ENCODE measurements around the gene SYT14.
"Not testable (repeated sequence)": the region's sequence is repeated elsewhere in the genome, so short reads cannot be mapped to it uniquely, and the experiment has no call there.

Gene SYT14

DNA sequence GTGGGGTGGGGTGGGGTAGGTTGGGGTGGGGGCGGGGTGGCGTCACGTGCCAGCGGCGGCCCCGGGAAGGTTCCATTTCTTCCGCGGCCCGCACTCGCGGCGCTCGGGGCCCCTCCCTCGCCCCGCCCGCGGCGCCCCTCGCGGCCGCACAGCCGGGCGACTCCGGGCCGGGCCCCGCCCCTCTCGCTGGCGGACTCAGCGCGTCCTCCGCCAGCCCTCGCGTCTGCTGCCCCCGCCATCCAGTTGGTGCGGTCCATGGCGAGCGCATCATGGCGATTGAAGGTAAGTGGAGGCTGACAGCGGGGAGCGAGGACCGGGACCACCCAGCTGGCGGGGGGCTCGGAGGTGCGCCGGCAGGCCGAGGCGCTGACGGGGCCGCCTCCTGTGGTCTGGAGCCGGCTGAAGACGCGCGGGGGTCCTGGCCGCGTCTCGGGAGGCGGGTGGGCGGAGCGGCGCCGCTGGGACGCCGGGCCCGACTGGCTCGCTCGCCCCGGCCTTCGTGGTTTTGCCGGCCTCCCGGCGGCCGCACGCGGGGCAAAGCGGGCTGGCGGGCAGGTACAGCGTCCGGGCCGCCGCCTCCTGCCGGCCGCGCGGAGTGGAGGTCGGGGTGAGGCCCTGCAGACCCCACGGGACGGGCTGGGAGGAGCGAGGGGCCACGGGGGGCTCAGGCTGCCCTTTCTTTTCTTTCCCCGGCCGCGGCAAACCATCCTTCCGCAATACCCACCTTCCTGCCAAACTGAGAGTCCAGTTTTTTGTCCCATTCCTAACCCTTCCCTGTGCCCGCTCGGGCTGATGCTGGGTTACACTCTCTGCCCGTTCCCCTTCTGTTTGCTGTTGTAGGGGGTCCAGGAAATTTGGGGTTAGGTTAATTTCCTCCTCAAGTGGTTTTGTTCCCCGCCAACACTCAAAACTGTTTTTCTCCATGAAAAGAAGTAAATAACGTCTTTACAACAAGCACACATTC, at the start of gene SYT14:
Gene SYT14 (plus strand): TSS at position 222 of the 964 bp plus-strand sequence. CDS start 48 bp downstream, at position 270.
- peak in 39 of 56 donors; percentile 5 to 80 (median 56) for DNase-seq

DNA sequence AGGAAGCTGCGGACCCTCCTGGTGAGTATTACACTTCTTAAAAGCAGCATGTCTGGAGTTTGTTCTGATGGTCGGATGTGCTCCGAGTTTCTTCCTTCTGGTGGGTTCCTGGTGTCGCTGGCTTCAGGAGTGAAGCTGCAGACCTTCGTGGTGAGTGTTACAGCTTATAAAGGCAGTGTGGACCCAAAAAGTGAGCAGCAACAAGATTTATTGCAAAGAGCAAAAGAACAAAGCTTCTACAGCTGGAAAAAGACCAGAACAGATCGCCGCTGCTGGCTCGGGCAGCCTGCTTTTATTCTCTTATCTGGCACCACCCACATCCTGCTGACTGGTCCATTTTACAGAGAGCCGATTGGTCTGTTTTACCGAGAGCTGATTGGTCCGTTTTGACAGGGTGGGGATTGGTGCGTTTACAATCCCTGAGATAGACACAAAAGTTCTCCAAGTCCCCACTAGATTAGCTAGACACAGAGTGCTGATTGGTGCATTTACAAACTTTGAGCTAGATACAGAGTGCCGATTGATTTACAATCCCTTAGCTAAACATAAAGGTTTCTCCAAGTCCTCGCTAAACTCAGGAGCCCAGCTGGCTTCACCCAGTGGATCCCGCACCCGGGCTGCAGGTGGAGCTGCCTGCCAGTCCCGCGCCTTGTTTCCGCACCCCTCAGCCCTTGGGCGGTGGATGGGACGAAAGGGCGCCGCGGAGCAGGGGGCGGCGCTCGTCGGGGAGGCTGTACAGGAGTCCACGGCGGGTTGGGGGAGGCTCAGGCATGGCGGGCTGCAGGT, 49.5 kb upstream of the SYT14 start:
- DNase-seq = not testable (repeated sequence)

DNA sequence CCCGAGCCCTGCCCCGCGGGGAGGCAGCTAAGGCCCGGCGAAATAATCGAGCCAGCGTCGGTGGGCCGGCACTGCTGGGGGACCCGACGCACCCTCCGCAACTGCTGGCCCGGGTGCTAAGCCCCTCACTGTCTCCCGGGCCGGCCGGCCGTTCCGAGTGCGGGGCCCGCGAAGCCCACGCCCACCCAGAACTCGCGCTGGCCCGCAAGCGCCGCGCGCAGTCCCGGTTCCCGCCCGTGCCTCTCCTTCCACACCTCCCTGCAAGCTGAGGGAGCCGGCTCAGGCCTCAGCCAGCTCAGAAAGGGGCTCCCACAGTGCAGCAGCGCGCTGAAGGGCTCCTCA, 49.0 kb upstream of the SYT14 start:
- DNase-seq = no peak

DNA sequence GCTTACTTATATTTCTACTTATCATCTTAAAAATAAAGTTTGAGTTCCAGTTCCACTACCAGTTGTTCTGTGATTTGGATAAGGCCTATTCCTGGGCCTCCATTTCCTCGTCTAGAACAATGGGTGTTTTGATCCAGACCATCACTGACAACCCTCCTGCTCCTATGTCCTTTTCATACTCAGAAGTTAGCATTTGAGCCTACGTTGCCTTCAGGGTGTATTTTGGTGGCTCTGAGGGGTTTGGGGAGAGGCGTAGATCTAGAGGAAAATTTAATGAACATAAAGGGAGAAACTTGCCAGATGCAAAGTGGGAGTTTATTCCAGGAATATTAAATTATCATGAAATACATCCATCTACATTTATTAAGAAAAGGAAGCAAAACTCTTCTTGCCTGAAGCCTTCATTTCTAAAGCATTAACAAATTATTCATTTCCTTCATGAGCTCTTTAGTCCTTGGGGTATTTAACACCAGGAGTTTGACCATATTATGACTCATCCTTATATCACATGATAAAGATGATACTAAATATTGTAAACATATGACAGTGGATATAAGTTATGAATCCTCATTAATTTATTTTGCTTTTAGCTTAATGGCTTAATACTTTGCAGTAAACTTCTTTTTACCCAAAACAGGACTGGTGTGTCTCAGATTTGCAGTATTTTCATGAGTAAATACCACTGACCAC, 47.2 kb upstream of the SYT14 start:
- DNase-seq = no peak

DNA sequence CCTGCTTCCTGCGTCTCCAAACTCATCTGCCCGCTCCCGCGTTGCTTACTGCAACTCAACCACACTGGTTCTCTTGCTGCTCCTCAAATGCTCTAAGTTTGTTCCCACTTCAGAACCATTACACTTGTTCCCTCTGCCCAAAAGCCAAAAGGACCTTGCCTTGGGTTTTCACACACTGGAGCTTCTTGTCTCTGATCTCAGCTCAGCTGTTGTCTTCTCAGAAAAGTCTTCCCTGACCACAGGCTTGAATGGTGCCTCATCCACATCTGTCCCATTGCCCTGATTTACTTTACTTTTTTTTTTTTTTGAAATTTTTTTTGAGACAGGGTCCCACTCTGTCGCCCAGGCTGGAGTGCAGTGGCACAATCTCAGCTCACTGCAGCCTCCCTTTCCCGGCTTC, 44.3 kb upstream of the SYT14 start:
- DNase-seq = no peak

DNA sequence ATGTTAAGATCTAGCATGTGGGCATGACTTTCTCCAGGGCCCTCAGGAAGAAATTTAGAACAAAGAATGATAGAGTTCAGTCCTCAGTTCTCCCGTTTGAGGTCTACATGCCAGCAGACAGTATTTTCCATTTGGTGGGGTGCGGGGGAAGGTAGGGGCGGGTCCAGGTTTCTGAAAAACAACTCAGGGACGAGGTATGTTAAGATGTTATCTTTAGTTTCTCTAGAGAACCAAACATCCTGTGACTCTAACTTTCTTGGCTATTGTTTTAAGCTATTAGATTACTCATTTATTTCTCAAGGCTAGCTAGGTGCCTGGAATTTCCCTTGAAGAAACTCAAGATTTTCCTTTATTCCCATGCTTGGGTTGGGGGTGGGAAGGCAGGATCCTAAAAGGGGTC, 42.3 kb upstream of the SYT14 start:
- no peak for DNase-seq

DNA sequence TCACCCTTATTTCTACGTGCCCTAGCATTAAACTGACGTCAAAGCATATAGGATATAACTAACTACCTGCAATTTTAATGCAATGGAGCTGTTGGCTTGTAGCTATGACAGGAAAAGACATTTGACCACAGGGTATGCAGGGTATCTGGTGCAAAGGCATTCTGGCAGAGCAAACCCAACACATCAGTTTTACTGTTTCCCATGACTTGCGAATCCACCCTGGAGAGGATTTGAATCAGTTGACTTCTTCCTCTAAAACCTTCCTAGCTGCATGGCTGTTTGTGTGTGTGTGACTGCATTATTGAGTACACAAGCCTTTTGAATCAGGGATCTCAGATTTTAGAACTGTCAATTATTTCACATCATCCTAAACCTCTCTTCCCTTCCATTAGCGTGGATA, 41.7 kb upstream of the SYT14 start:
- DNase-seq = no peak

DNA sequence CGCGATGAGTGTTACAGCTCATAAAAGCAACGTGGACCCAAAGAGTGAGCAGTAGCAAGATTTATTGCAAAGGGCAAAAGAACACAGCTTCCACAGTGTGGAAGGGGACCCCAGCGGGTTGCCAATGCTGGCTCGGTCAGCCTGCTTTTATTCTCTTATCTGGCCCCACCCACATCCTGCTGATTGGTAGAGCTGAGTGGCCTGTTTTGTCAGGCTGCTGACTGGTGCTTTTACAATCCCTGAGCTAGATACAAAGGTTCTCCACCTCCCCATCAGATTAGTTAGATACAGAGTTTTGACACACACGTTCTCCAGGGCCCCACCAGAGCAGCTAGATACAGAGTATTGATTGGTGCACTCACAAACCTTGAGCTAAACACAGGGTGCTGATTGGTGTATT, 39.7 kb upstream of the SYT14 start:
- DNase-seq = not testable (repeated sequence)

DNA sequence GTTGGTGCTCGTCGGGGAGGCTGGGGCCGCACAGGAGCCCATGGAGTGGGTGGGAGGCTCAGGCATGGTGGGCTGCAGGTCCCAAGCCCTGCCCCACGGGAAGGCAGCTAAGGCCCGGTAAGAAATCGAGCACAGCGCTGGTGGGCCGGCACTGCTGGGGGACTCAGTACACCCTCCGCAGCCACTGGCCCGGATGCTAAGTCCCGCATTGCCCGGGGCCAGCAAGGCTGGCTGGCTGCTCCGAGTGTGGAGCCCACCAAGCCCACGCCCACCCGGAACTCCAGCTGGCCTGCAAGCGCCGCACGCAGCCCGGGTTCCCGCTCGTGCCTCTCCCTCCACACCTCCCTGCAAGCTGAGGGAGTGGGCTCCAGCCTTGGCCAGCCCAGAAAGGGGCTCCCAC, 39.2 kb upstream of the SYT14 start:
- DNase-seq = not testable (repeated sequence)

DNA sequence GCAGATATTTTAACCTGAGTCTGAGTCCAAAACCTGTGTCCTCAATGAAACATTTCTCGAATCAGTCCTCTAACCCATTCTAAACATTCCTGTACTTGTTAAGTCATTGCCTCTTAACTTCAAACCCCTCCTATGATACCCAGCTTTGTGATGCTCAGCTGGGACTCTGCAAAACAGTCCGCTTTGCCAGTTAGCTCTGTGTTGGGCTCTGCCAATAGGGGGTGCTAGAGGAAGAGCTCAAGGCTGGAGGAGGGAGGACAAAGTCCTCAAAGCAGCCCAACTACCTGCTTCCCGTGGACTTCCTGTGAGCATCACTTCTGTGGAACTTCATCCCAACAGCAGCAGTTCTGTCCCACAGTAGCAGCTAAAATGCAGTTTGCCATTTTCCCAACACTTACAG, 38.1 kb upstream of the SYT14 start:
- DNase-seq = no peak

DNA sequence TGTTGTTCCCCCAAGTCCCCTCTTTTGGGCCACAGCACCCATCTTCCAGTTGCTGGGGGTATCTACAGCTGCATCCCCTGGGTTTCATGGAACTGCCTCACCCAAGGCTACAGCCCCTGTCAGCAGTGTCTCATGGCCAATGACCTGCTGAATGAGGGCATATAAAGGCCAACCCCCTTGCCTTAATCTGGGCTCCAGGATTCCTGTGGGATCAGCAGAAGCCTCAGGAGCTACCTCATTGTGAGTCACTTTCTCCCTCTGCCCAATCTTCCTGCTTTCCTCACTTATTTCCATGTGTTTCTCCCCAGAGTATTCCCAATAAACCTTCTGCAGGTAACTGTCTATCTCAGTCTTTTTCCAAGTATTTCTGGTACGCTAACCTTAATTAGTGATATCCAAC, 37.3 kb upstream of the SYT14 start:
- DNase-seq = no peak

DNA sequence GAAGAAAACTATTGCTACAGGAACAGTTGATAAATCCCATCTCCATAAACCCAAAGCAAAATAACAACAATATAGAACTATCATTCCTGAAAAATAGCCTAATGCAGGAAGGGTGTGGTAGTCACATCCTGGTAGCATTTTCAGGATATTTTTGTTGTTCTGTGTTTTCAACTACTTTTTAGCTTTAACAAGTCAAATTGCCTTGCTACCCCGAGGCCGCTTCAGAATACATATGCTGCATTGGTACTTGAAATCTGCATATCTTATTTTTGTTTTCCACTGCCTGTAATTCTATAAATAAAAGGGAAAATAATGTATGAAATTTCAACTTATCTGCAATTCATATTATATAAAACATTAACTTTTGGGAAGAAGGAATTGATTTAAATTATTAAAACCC, 36.8 kb upstream of the SYT14 start:
- no peak for DNase-seq

DNA sequence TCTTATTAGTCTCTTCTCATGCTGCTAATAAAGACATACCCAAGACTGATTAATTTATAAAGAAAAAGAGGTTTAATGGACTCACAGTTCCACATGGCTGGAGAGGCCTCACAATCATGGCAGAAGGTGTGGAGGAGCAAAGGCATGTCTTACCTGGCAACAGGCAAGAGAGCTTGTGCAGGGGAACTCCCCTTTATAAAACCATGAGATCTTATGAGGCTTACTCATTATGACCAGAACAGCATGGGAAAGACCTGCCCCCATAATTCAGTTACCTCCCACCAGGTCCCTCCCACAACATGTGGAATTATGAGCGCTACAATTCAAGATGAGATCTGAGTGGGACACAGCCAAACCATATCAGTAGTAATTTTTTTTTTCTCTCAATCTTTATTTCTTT, 33.2 kb upstream of the SYT14 start:
- DNase-seq = not testable (repeated sequence)

DNA sequence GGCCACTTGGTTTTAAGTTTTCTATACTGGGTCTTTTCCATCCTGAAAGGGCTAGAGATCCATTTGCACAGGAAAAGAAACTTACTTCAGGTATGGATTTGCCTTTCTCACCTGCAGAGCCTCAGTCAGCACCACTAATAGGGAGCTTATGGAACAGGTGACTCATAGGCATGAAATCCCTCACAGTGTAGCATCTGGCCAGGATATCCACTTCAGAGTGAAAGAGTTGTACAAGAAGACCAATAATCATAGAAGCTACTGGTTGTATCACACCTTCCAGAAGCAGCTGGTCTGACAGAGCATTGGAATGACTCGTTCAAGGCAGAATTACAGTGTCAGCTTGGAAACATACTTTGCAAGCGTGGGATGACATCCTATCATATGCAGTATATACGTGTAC, 26.3 kb upstream of the SYT14 start:
- DNase-seq = no peak

DNA sequence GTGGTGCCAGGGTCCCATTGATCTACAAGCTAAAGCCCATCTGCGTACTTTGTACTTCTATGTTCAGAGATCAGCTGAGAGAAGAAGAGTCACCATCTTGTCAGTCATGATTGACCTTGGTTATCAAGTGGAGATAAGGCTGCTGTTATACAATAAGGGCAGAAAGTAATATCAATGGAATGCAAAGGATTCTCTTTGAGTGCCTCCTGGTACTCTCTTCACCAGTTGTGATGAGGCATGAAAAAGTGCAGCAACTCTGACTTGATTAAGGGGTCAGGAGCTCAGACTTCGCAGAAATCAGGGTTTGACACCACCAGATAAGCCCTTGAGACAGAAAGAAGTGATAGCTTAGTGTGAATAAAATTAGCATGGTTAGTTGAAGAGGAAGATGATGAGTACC, 25.7 kb upstream of the SYT14 start:
- no peak for DNase-seq

DNA sequence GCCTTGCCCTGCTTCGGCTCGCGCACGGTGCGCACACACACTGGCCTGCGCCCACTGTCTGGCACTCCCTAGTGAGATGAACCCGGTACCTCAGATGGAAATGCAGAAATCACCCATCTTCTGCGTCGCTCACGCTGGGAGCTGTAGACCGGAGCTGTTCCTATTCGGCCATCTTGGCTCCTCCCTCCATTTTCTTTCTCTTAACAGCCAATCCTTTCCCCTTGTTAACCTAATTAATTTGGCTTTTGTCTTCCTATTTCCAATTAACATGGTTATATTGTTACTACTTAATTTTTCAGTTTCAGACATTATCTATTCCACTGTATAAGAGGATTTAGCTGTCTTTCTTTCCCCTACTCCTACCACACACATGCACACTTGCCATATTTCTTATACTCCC, 18.4 kb upstream of the SYT14 start:
- not testable (repeated sequence) for DNase-seq

DNA sequence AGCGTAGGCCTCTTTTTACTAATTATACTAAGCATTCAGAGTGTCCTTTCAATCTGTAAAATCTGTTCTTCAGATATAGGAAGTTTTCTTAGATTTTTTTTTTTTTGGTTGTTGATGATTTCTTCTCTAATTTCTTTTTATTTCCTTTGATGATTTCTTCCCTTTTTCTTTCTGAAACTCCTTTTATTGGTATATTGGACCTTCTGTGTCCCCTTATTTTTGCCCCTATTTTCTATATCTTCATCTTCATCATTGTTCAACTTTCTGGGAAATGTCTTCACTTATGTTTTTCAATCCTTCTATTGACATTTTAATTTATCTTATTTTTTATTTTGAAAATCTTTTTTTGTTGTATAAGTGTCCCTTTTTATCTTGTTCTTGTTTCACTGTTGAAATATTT, 17.2 kb upstream of the SYT14 start:
- DNase-seq = no peak

DNA sequence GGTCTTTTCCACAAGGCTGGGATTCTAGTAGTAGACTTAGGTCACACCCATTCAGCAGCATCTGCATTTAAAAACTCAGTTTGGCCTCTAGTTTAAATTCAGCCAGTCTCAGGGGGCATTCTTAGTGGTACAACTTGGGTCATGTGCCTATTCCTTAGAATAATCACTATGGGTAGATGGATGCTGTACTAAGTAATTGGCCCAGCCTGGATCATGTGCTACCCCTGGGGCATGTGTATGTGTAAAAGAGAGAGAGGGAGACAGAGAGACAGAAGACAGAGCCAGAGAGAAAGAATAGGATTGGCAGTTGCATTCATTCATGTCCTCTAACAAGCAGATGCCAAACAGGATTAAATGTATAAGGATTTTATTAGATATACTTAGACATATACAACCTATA, 13.6 kb upstream of the SYT14 start:
- no peak for DNase-seq

DNA sequence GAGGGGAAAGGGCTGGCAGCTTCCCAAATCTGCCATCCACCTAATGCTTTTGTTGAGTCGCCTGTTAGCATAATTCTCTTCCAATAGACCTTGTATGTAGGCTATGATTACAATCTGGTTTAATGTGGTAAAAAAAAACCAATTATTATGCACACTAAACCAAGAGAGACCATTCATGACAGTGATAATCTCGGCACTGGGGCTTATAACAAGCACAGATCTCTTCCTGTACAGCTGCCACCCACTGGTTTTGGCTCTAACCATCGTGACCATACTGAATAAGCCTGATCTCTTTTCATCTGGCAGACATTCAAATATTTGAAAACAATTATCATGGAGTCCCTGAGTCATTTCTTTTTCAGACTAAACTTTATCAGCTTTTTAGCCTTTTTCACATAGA, 12.0 kb upstream of the SYT14 start:
- peak in 1 of 56 donors; percentile 1 for DNase-seq

DNA sequence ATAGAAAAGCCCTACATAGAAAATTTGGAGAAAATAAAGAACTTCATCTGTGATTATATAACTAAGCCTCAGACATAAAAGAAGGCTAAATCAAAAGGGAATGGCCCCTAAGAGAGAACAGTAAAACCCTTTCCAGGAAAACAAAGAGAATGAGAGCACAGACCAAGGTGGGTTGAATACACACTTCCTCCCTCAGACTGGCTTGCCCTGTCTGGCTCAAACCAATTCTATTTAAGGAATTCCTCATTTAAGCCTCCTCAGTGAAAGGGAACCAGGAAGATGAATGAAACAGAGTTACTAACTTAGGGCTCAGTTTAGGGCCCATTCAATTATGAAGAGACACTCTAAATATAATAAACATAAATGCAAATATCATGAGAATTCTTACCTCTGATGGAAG, 10.6 kb upstream of the SYT14 start:
- no peak for DNase-seq

DNA sequence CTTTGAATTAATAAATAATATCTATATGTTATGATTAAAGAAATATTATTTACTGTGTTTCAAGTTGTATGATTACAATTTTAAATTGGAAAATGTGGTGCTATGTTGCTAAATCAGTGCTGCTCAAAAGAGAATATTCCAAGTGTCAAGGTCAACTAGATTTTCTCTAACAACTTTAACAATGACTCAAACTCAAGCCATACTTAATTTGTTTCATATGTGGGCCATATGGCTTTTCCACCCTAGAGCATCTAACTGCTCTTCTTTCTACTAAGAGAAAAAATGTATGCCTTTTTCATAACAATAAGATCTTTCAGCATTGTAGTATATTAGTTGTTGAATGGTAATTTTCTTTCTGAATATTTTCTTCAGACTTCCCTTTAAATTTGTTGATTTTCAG, 8.3 kb upstream of the SYT14 start:
- DNase-seq = no peak

DNA sequence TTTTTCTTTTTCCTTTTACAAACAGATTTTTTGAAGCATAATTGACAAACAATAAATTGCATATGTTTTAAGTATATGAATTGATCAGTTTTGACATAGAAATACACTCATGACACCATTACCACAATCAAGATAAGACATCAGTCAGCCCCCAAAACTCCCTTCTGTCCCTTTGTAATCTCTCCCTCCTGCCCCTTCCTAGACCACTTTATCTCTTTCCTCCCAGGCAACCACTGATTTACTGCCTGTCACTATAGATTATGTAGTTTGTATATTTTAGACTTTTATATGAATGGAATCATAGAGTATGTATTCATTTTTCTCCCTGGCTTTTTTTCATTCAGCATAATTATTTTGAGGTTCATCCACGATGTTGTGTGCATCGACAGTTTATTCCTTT, 6.9 kb upstream of the SYT14 start:
- no peak for DNase-seq
